Measurements from ENCODE around the gene CHGA.

- TF ChIP-seq JUN (CRISPR knock-in tag; IDR thresholded peaks at IDR 0.05) (no peak), CBFB (CRISPR knock-in tag; IDR thresholded peaks at IDR 0.05; ENCODE audit: low read depth) (no peak), TEAD4 (CRISPR knock-in tag; IDR thresholded peaks at IDR 0.05) (no peak), MAX (CRISPR knock-in tag; IDR thresholded peaks at IDR 0.05) (no peak), PREB (CRISPR knock-in tag; IDR thresholded peaks at IDR 0.05; ENCODE audit: borderline replicate concordance) (no peak), AFF4 (CRISPR knock-in tag; IDR thresholded peaks at IDR 0.05; ENCODE audit: borderline replicate concordance) (no peak)
Measured at GRCh38 chr14:92976268-92976667, 53.3 kb downstream of the CHGA start.
